Nephron (organoid): ENCODE results near the gene MEGF9.

Experiments used
- H3K27ac Mint-ChIP-seq, 3 experiments: 2 replicates each; pipeline ENCODE4 v1.8.0; 2020; ENCODE audit warnings: mixed read lengths in 3 of 3, mild to moderate bottlenecking in 2 of 3, moderate library complexity in 1 of 3
- H3K27me3 Mint-ChIP-seq: 2 replicates; pipeline ENCODE4 v1.8.0; 2021; ENCODE audit warnings: low read depth, mild to moderate bottlenecking, moderate library complexity, mixed read lengths
- H3K36me3 Mint-ChIP-seq: 2 replicates; pipeline ENCODE4 v1.8.0; 2020; ENCODE audit warnings: low read depth, mixed read lengths
- H3K4me1 Mint-ChIP-seq: 2 replicates; pipeline ENCODE4 v1.8.0; 2020; ENCODE audit warnings: mixed read lengths
- H3K4me3 Mint-ChIP-seq, 3 experiments: 2 replicates each; pipeline ENCODE4 v1.8.0; 2020; ENCODE audit warnings: mild to moderate bottlenecking in 3 of 3, mixed read lengths in 3 of 3, moderate library complexity in 2 of 3
- H3K9me3 Mint-ChIP-seq: 2 replicates; pipeline ENCODE4 v1.8.0; 2020; ENCODE audit warnings: mixed read lengths
- CTCF ChIP-seq, 3 experiments: fragments of 200-600 bp; sonication (generic); IDR thresholded peaks; one replicate each; pipeline ENCODE4 v1.5.0; 2021; ENCODE audit warnings: antibody characterized with exemption in 3 of 3; ENCODE audit not compliant: unreplicated experiment in 3 of 3

MEGF9 gene

GRCh38 chr9:120688758-120689157 is 25.5 kb downstream of the MEGF9 start:
- H3K4me1 Mint-ChIP-seq: peaks cover 2% of the 10 kb centered on the region
- no peaks in the 10 kb centered on the region for H3K36me3 Mint-ChIP-seq
- H3K9me3 Mint-ChIP-seq: no peaks in the 10 kb centered on the region
- no peak for TF ChIP-seq CTCF (IDR thresholded peaks at IDR 0.05; ENCODE audit: unreplicated experiment in 3 of 3)
- H3K27ac Mint-ChIP-seq: no peak overlapping the region
- H3K4me3 Mint-ChIP-seq: no peak overlapping the region
- no peaks in the 10 kb centered on the region for H3K27me3 Mint-ChIP-seq

- H3K9me3 Mint-ChIP-seq: peaks cover 2% of the 10 kb centered on the region
- H3K36me3 Mint-ChIP-seq: peaks cover 8% of the 10 kb centered on the region
- TF ChIP-seq CTCF (IDR thresholded peaks at IDR 0.05; ENCODE audit: unreplicated experiment in 3 of 3): no peak
- no peaks in the 10 kb centered on the region for H3K4me1 Mint-ChIP-seq
- no peaks in the 10 kb centered on the region for H3K27me3 Mint-ChIP-seq
- H3K27ac Mint-ChIP-seq: no peak overlapping the region
- H3K4me3 Mint-ChIP-seq: no peak overlapping the region
Observed at GRCh38 chr9:120683150-120683549, 31.1 kb downstream of the MEGF9 start.

- Mint-ChIP-seq H3K9me3 (peaks cover 2% of the 10 kb centered on the region), H3K27me3 (no peaks in the 10 kb centered on the region), H3K4me1 (no peaks in the 10 kb centered on the region), H3K27ac (no peak overlapping the region), H3K4me3 (no peak overlapping the region), H3K36me3 (peaks cover 8% of the 10 kb centered on the region)
- TF ChIP-seq CTCF (IDR thresholded peaks at IDR 0.05; ENCODE audit: unreplicated experiment in 3 of 3): no peak
Observed at GRCh38 chr9:120681121-120681520, 33.1 kb downstream of the MEGF9 start.

GRCh38 chr9:120680579-120680978 is 33.7 kb downstream of the MEGF9 start:
- TF ChIP-seq CTCF (IDR thresholded peaks at IDR 0.05; ENCODE audit: unreplicated experiment in 3 of 3): no peak
- H3K4me1 Mint-ChIP-seq: no peaks in the 10 kb centered on the region
- H3K9me3 Mint-ChIP-seq: peaks cover 2% of the 10 kb centered on the region
- peaks cover 8% of the 10 kb centered on the region for H3K36me3 Mint-ChIP-seq
- H3K27me3 Mint-ChIP-seq: no peaks in the 10 kb centered on the region
- H3K4me3 Mint-ChIP-seq: no peak overlapping the region
- no peak overlapping the region for H3K27ac Mint-ChIP-seq

- H3K9me3 Mint-ChIP-seq: peaks cover 2% of the 10 kb centered on the region
- no peak overlapping the region for H3K4me3 Mint-ChIP-seq
- peaks cover 8% of the 10 kb centered on the region for H3K36me3 Mint-ChIP-seq
- no peaks in the 10 kb centered on the region for H3K4me1 Mint-ChIP-seq
- TF ChIP-seq CTCF (IDR thresholded peaks at IDR 0.05; ENCODE audit: unreplicated experiment in 3 of 3): no peak
- H3K27ac Mint-ChIP-seq: no peak overlapping the region
- H3K27me3 Mint-ChIP-seq: no peaks in the 10 kb centered on the region
Observed at GRCh38 chr9:120680161-120680560, 34.1 kb downstream of the MEGF9 start.

GRCh38 chr9:120677965-120678364 is 36.3 kb downstream of the MEGF9 start:
- Mint-ChIP-seq H3K9me3 (peaks cover 2% of the 10 kb centered on the region), H3K27ac (no peak overlapping the region), H3K36me3 (peaks cover 8% of the 10 kb centered on the region), H3K4me1 (no peaks in the 10 kb centered on the region), H3K27me3 (no peaks in the 10 kb centered on the region), H3K4me3 (no peak overlapping the region)
- TF ChIP-seq CTCF (IDR thresholded peaks at IDR 0.05; ENCODE audit: unreplicated experiment in 3 of 3): no peak
